HL-60 (cell line): ENCODE measurements around the gene EBF4.
"Not testable (repeated sequence)": the region's sequence is repeated elsewhere in the genome, so short reads cannot be mapped to it uniquely, and the experiment has no call there.

ENCODE experiments used
- POLR2AphosphoS5 ChIP-seq: IDR thresholded peaks from 2 replicates; pipeline ENCODE4 v1.6.1; 2012; ENCODE audit warnings: low read depth
- SPI1 ChIP-seq: IDR thresholded peaks from 2 replicates; pipeline ENCODE4 v1.6.1; 2012; ENCODE audit warnings: low read depth, mild to moderate bottlenecking, borderline replicate concordance
- TF ChIP-seq, protein P1 (sequence below): IDR thresholded peaks from one replicate; pipeline ENCODE4 v1.5.1; 2011; ENCODE audit warnings: low read length, control low read depth, inconsistent platforms; ENCODE audit not compliant: insufficient read depth
- TF ChIP-seq, protein P2 (sequence below): IDR thresholded peaks from 2 replicates; pipeline ENCODE4 v1.6.1; 2012; ENCODE audit warnings: low read depth; ENCODE audit not compliant: insufficient replicate concordance

DNA sequence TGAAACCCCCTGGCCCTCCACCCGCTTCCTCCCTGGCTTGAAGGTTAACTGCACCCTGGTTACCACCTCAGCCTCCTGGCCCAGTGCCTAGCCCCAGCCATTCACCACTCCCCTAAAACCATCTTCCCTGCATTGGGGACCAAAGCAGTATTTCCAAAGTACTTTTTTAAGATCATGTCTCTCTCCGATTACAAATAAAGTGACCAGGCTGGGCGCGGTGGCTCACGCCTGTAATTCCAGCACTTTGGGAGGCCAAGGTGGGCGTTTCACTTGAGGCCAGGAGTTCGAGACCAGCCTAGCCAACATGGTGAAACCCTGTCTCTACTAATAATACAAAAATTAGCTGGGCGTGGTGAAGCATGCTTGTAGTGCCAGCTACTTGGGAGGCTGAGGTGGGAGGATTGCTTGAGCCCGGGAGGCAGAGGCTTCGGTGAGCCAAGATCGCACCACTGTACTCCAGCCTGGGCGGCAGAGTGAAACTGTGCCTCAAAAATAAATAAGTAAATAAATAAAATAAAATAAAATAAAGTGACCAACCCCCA lies 3.5 kb downstream of the EBF4 start:
- TF ChIP-seq, protein P1, sequence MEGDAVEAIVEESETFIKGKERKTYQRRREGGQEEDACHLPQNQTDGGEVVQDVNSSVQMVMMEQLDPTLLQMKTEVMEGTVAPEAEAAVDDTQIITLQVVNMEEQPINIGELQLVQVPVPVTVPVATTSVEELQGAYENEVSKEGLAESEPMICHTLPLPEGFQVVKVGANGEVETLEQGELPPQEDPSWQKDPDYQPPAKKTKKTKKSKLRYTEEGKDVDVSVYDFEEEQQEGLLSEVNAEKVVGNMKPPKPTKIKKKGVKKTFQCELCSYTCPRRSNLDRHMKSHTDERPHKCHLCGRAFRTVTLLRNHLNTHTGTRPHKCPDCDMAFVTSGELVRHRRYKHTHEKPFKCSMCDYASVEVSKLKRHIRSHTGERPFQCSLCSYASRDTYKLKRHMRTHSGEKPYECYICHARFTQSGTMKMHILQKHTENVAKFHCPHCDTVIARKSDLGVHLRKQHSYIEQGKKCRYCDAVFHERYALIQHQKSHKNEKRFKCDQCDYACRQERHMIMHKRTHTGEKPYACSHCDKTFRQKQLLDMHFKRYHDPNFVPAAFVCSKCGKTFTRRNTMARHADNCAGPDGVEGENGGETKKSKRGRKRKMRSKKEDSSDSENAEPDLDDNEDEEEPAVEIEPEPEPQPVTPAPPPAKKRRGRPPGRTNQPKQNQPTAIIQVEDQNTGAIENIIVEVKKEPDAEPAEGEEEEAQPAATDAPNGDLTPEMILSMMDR, result not testable (repeated sequence)
- TF ChIP-seq POLR2AphosphoS5, SPI1: not testable (repeated sequence)
- TF ChIP-seq, protein P2, sequence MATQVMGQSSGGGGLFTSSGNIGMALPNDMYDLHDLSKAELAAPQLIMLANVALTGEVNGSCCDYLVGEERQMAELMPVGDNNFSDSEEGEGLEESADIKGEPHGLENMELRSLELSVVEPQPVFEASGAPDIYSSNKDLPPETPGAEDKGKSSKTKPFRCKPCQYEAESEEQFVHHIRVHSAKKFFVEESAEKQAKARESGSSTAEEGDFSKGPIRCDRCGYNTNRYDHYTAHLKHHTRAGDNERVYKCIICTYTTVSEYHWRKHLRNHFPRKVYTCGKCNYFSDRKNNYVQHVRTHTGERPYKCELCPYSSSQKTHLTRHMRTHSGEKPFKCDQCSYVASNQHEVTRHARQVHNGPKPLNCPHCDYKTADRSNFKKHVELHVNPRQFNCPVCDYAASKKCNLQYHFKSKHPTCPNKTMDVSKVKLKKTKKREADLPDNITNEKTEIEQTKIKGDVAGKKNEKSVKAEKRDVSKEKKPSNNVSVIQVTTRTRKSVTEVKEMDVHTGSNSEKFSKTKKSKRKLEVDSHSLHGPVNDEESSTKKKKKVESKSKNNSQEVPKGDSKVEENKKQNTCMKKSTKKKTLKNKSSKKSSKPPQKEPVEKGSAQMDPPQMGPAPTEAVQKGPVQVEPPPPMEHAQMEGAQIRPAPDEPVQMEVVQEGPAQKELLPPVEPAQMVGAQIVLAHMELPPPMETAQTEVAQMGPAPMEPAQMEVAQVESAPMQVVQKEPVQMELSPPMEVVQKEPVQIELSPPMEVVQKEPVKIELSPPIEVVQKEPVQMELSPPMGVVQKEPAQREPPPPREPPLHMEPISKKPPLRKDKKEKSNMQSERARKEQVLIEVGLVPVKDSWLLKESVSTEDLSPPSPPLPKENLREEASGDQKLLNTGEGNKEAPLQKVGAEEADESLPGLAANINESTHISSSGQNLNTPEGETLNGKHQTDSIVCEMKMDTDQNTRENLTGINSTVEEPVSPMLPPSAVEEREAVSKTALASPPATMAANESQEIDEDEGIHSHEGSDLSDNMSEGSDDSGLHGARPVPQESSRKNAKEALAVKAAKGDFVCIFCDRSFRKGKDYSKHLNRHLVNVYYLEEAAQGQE, result not testable (repeated sequence)
